ENCODE measurements around the gene ERF.

The ERF gene

DNA sequence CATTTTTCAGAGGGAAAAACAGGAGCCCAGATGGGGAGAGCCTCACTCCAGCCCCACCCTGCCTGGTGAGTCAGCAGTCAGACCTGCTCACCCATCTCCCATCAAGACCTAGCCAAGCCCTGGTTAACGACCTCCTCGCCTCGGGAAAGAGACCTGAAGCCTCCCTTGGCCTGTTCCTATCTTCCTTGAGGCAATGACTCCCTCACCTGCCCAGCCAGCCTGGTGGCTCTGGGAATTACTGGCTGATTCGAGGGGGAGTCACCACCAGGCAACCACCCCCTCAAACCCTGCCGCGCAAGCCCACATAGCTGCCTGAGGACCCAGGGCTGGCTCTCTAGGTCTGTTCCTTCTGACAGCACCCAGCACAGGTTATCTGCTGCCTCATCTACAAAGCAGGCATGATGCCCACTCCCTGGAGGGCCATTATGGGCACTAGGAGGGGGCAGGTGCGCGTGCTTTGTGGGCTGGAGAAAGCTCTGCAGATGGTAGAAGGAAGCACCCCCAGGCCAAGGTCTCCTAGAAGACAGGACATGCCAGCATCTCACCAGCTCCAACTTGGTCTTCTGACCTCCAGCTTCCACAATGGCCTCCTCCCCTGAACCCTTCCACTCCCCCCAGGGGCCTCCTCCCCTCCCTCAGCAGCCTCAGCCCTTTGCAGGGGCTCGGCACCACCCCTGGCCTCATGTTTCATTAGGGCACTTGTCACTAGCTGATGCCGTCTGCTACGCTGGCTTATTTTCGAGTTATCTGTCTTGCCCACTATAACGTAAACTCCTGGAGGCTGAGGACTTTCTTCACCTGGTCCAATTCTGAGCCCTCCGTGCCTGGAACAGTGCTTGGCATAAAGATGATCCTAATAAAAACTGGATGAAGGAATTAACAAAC is 47.8 kb downstream of the ERF start:
- FAIRE-seq, result no peak

DNA sequence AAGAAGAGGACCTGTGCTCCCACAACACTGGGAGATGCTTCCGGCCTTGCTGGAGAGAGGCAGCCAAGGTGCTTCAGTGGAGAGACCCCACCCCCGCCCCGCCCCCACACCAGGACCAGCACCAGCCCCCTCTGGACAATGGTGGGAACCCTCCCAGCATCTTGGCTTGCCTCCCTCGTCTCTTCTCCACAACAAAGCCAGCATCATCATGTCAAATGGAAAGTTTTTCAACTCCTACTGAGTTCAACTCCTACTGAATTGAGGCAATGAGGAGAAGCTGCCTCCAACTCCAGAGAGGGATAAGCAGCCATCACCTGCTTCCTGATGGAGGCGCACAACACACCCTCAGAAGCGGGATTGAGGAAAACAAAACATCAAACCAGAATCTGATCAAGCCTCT is 50.3 kb downstream of the ERF start:
- FAIRE-seq, result no peak

DNA sequence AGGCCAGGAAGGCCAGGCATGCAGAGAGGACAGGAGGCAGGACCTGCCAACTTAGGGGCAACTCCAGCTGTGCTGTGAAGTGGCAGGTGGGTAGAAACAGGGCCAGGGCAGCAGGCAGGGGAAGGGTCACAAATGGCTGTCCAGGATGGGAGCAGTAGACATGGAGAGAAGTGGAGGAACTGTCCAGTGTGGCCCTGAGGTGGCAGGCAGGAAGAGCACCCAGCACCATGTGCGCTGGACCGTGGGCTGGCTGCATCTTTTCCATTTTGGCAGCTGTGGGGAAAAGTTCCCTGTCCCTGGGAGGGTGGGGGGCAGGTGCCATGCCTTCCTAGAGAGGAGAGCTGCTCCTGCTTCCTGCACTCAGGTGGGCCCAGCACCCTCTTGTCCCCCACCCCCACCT is 51.2 kb downstream of the ERF start:
- FAIRE-seq, result no peak

DNA sequence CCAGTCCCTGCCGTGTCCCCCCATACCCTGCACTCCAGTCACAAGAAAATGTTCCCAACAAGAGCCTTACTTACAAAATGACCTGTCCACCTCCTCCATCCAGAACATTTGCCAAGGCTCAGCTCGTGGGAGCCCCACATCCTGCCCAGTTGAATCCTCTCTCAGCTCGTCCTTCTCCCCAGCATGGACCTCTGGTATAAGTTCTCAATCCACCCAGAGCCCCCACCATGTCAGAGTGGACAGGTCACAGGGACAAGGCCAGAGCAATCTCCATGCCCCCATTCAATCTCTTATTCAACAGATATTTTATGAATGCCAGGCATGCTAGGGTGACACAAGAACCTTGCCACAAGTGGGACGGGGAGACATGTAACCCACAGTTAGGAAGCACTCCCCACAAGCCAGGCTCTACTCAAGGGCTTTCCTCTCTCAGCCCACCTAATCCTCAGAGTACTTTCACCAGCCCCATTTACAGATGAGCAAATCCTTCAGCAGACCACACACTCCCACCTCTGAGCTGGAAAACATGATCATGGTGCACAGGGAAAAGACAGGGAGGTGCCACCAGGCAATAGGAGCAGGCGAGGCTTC is 52.5 kb downstream of the ERF start:
- no peak for FAIRE-seq

DNA sequence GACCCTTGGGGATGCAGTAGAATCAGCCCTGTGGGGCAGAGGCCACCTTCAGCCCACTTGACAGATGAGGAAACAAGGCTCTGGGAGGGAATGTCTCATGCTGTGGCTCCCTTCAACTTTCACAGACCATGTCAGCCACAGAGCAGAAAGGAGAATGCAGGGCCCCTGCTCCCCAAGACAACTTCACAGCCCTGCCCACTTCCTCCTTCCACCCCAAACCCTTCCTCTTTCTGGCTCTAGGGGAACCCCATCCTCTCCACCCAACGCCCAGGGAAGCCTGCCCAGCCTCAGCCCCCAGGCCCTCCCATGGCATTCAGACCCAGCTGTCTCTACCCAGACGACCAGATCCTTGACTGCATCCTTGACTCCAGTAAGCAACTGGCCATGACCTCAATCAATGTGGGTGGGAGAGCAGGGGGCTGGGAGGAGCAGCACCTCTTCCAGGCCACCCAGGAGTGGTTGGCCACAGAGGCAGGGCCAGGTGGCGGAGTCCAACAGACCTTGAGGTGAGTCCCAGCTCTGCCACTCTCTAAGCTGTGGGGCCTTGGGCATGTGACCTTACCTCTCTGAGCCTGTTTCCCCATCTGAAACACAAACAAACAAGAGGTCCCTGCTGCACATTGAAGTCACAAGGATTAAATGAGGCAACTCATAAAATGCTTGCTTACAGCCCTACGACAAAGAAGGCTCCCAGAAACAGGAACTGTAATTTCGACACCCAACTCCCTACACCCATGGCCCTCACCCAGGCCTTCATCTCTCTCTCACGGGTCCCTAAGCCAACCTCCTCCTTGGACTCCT is 53.2 kb downstream of the ERF start:
- FAIRE-seq, result no peak

DNA sequence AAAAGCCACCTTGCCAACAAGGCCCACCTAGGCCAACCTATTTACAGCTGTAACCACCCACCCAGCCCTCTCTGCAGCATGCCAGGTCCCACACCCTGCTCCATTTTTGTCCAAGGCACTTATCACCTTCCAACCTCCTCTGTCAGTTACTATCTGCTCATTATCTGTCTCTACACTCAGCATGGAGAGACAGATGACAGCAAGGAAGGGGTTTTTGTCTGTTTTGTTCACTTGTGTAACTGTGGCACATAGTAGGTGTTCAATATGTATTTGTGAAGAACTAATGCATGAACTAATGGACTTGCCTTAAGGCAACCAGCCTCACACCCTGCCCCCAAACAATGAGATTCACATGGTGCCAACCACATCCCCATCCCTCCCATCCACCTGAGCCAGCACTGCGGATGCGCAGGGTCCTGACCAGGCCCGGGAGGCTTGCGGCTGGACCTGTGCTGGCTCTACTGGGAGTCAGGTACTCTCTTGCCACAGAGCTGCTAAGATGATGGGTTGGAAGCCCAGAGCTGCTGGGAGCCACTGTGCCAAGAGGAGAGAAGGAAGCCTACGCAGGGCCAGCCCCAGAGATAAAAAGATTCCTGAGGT is 54.7 kb downstream of the ERF start:
- FAIRE-seq, result no peak

DNA sequence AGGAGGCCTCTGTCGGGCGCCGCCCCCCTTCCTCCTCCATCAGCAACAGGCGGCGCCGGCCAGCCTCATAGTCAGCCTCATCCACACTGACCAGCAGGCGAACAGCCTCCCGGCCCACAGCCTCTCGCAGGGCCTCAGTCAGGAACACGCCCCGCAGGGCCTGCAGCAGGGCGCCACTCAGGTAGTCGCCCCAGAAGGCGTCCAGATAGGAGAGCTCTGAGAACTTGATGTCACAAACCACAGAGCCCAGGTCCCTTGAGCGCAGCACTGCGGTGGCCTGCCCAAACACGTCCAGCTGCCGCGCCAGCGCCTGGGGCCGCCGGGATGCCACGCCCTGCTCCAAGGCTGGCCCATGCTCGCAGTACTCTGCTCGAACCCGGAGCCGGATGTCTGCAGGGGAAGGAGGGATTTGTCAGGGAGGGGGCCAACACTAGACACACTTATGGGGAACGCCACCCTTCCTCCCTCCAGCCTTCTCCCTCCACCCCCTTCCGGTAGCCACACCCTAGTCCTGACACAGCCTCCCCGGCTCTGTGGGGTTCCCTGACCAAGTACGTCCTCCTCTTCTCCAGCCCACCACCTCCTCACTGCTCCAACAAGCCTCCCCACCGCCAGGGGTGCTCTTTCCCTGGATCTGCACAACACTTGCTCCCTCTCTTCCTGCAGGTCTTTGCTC is 55.4 kb downstream of the ERF start:
- no peak for FAIRE-seq

DNA sequence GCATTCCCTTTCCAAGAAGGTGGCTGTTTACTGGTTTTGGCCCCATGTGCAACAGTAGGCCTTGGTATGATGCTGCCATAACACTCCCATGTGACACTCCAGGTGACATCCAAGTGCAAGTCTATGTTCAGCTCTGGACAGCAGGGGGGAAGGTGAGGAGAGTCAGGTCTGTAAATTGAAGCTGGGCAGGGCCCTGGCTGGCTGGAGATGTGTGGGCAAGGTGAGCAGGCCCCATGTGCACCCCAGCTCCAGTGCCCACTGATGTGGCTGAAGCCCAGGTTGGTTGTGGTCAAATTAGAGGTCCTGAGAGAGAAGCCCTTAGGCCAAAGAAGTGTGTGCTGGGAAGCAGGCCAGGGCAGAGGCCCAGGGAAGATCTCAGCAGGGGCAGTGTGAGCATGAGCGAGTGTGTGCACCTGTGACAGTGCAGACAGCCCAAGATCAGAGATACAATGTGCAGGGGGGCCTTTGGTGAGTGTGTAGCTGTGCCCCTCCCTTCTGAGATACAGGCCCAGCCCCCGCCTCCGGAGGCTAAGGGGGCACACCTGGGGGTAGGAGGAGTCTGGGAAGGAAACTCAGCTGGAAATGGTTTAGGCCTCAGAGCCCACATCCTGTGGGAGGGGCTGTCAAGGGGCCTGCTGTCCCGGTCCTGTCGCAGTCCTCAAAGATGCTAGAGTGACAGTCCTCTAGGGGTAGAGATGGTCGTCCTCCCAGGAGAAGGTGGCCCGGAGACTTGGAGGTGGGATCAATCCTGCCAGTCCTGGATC is 56.1 kb downstream of the ERF start:
- FAIRE-seq, result no peak
